NB4 (cell line): ENCODE measurements around the gene SEMA3A.

Experiments used
- MYC ChIP-seq: IDR thresholded peaks from 2 replicates; pipeline ENCODE4 v1.6.1; 2011; ENCODE audit warnings: low read depth, low read length
- POLR2A ChIP-seq: IDR thresholded peaks from 2 replicates; pipeline ENCODE4 v1.6.1; 2011; ENCODE audit warnings: mild to moderate bottlenecking; ENCODE audit not compliant: insufficient read length; ENCODE audit errors: extremely low read depth
- TF ChIP-seq, protein P1 (sequence below): IDR thresholded peaks from one replicate; pipeline ENCODE4 v1.5.1; 2012; ENCODE audit warnings: low read depth, low read length
- TF ChIP-seq, protein P2 (sequence below): IDR thresholded peaks from 2 replicates; pipeline ENCODE4 v1.6.1; 2011; ENCODE audit warnings: low read depth, low read length

DNA sequence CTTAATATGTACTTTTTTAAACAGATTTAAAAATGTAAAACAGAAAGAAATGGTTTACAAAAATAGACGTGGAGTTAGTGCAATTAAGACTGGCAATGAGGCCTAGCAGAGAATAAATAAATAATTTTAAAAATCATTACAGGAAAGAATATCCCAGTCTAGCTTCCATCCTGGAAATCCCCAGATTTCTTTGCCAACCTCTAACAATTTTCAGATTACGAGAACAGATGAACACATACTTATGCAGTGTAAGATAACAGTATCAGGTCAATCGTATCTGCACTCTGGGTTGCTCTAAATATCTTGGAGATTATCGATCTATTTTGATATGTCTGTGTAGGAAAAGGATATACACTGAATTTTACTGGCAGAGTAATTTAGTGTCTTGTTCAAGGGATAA, 210.5 kb downstream of the SEMA3A start:
- TF ChIP-seq, protein P1, sequence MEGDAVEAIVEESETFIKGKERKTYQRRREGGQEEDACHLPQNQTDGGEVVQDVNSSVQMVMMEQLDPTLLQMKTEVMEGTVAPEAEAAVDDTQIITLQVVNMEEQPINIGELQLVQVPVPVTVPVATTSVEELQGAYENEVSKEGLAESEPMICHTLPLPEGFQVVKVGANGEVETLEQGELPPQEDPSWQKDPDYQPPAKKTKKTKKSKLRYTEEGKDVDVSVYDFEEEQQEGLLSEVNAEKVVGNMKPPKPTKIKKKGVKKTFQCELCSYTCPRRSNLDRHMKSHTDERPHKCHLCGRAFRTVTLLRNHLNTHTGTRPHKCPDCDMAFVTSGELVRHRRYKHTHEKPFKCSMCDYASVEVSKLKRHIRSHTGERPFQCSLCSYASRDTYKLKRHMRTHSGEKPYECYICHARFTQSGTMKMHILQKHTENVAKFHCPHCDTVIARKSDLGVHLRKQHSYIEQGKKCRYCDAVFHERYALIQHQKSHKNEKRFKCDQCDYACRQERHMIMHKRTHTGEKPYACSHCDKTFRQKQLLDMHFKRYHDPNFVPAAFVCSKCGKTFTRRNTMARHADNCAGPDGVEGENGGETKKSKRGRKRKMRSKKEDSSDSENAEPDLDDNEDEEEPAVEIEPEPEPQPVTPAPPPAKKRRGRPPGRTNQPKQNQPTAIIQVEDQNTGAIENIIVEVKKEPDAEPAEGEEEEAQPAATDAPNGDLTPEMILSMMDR, result no peak
- no peak for TF ChIP-seq POLR2A
- TF ChIP-seq, protein P2, sequence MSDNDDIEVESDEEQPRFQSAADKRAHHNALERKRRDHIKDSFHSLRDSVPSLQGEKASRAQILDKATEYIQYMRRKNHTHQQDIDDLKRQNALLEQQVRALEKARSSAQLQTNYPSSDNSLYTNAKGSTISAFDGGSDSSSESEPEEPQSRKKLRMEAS, result no peak
- TF ChIP-seq MYC, result no peak
